ENCODE results near the gene SLC38A7.

SLC38A7 gene

DNA sequence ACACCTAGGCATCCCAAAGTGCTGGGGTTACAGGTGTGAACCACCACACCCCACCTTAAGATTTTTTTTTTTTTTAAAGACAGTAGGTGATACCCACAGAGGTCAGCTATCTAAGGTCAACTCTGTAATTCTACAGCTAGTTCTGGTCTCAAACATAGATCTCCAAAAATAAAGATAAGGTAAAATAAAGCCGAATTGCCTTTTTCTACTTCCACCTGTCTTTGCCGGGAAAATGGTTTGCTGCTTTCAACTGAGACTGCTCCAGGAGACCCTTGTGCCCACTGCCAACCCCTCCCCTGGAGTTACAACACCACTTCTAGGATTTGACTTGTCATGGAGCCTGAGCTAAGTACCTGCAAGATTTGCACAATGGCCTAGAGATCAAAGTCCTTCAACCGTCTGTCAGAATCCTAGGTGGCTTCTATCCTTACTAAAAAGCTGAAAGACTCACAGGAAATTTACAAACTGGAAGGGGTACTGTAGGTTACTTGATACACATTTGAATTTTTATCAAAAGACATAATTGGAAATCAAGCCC is 50.2 kb downstream of the SLC38A7 start:
- DNase-seq = no peak

DNA sequence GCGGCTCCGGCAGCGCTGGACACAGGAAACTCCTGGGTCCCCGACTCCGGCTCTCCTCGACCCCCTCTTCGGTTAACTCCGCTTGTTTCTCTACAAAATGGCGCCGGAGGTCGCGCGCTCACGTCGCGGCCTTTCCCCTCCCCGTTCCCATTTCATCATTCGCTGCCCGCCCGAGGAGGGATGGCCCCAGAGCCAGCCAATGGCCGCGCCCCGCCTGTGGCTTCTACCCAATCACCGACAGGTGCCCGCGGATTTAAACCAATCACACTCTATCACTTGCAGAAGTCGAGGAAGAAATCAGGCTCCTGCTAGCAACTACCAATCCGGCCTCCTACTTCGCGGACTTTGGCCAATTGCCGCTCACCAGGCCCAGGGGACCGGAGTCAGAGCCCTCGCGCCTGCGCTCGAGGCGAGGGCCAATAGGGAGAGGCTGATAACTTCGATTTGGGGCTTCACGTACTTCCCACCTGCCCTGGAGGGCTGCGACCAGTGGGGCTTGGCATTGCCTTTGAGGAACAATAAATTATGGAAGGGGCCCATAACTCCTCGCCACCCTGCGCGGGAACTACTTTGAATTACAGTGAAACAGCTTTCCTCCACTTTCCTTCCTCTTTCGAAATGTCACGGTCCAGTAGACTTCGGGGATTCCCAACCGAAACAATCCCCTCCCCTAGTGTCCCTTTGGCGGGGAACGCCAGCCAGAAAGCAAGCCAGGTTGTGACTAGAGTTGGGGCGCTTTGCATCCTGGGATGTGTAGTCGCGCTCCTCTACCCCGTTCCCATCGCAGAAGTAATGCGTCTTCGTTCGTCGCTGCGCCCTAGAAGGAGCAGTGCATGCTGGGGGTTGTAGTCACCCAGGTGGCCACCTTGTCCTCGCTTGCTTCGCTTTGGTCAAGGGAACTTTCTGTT is 54.6 kb downstream of the SLC38A7 start, which contains the start of gene CNOT1:
Gene CNOT1, minus strand, starts transcription at position 94 of the 908 bp plus-strand sequence. CDS start 30,489 bp downstream, outside the sequence.
- peak; percentile 93 for DNase-seq

DNA sequence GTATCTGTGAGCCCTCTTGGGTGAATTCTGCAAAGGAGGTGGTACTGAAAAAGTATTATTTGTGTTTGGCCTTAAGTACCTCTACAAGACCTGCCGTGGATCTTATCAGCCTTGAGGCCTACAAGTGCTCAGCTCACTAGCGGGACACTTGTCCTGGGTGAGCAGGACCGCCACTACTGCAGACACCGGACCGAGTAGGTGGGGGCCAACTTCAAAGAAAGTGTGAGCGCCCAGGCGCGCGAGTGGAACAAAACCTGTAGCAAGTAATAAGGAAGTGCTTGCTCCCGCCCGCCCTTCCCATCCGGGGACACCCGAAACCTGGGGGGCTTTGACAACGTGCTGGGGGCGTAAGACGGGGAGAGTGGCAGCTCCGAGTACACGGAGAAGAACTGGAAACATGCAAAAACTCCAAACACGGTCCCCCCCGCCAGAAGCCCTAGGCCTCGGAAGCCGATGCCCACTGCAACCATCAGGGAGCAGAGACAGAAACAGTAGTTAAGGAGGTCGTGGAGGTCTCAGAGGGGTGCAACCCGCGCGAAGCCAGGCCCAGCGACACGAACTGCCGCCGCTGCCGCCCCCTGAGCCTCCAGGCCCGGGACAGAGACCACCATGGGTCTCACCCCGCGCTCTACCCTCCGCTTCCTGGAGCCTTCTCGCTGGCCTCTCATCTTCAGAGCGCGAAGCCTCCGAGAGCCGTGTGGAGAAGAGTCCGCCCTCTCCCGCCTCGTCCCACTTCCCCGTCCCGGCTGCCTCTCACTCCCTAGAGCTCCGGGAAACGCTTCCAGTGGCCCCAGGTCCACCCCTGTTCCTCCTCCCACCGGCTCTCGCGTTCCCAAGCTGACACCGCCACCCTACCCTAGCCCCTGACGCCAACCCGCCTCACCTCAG is 55.5 kb downstream of the SLC38A7 start:
- peak; percentile 47 for DNase-seq

DNA sequence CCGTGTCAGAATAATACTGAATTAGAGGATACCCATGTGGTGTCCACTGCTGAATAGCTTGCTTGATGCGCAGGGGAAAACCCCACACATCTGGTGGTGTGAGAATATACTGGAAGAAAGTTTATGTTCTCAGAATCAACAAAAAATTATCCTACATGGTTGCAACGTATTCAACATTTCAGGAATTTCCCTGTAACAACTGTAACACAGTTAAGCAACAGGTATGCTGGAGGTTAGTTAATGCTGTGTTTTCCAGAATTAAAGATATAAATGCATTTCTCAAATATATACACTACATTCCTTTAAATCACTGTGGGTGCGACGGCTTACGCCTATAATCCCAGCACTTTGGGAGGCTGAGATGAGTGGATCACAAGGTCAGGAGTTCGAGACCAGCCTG is 60.4 kb downstream of the SLC38A7 start:
- DNase-seq = no peak

DNA sequence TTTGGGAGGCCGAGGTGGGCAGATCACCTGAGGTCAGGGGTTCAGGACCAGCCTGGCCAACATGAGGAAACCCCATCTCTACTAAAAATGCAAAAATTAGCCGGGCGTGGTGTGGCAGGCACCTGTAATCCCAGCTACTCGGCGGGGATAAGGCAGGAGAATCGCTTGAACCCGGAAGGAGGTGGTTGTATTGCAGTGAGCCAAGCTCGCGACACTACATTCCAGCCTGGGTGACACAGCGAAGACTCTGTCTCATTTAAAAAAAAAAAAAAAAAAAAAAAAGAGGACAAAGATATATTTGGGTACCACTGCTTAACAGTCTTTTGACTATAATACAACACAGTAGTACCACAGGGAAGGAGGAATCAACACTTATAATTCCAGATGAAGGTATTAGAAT is 64.2 kb downstream of the SLC38A7 start:
- no peak for DNase-seq

DNA sequence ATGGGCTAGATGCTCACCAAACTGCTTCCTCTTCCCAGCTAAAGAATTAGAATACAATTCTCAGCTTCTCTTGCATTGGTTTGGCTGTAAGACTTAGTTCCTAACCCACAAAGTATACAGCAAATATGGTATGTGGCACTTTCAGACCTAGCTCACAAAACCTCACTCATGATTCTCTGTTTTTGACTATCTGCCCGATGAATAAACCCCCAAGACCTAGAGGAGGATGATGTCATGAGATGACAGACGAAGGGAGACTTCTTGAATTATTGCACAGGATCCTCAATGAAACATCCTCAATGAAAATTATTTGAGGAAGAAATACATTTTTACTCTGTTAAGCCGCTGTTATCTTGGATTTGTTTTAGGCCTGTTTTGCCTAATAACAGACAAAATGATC is 69.3 kb downstream of the SLC38A7 start:
- DNase-seq = no peak

All from NK-92 treated with Interleukin-12 subunit alpha and Interleukin-12 subunit beta, amount 100 ng/mL, for 24 hours (cell line).